Right renal pelvis (tissue), 4 donors: ENCODE results near the gene LRRC28. TPM values are rescaled to one million over a fixed set of nuclear protein-coding genes. Genes with fewer than 3 reads are reported as not detected.
"Not testable (repeated sequence)": the region's sequence is repeated elsewhere in the genome, so short reads cannot be mapped to it uniquely, and the experiment has no call there.

Experiments
- DNase-seq, 4 donors: peaks; one replicate each; pipeline ENCODE4 v3.0.0-alpha.2; 2013; ENCODE audit warnings: low read depth in 4 of 4, low spot score in 3 of 4, missing footprints in 1 of 4
- polyA plus RNA-seq, 4 donors: library from polyadenylated mRNA; unstranded; fragments of 120-200 nt; gene quantifications; one replicate each; pipeline ENCODE4 v1.2.1, GENCODE V29; 2013; ENCODE audit not compliant: insufficient read length in 4 of 4

The LRRC28 gene
- 10 to 100 TPM; 34.5 to 41.2 (median 38.4) TPM for polyA plus RNA-seq

GRCh38 chr15:99250857-99251841 is at the start of gene LRRC28:
TSS of gene LRRC28 (plus strand) at chr15:99251481. CDS start at chr15:99255958, 4,477 bp downstream.
- DNase-seq, result peak; percentile 96 to 99 (median 98)

- no peak for DNase-seq
Measured at GRCh38 chr15:99202176-99202552, 49.1 kb upstream of the LRRC28 start.

- no peak for DNase-seq
Measured at GRCh38 chr15:99207672-99208071, 43.6 kb upstream of the LRRC28 start.

- DNase-seq, result no peak
Measured at GRCh38 chr15:99209326-99209725, 42.0 kb upstream of the LRRC28 start.

GRCh38 chr15:99210334-99210733 is 40.9 kb upstream of the LRRC28 start:
- no peak for DNase-seq

- DNase-seq, result no peak
Measured at GRCh38 chr15:99211926-99212325, 39.4 kb upstream of the LRRC28 start.

- DNase-seq, result no peak
Measured at GRCh38 chr15:99212406-99212805, 38.9 kb upstream of the LRRC28 start.

- peak; percentile 22 to 53 (median 38) for DNase-seq
Measured at GRCh38 chr15:99213187-99213811, 38.0 kb upstream of the LRRC28 start.

- DNase-seq, result no peak
Measured at GRCh38 chr15:99224372-99225214, 26.7 kb upstream of the LRRC28 start.

GRCh38 chr15:99226802-99227201 is 24.5 kb upstream of the LRRC28 start:
- DNase-seq, result no peak

GRCh38 chr15:99228120-99228770 is 23.0 kb upstream of the LRRC28 start:
- no peak for DNase-seq

- DNase-seq, result no peak
Measured at GRCh38 chr15:99230867-99231266, 20.4 kb upstream of the LRRC28 start.

- DNase-seq, result no peak
Measured at GRCh38 chr15:99232740-99233139, 18.5 kb upstream of the LRRC28 start.

- not testable (repeated sequence) for DNase-seq
Measured at GRCh38 chr15:99234160-99234559, 17.1 kb upstream of the LRRC28 start.

GRCh38 chr15:99238849-99239248 is 12.4 kb upstream of the LRRC28 start:
- no peak for DNase-seq

GRCh38 chr15:99239545-99240198 is 11.6 kb upstream of the LRRC28 start:
- no peak for DNase-seq

GRCh38 chr15:99241752-99242151 is 9.5 kb upstream of the LRRC28 start:
- DNase-seq, result no peak

GRCh38 chr15:99244306-99244705 is 7.0 kb upstream of the LRRC28 start:
- DNase-seq, result no peak

- no peak for DNase-seq
Measured at GRCh38 chr15:99247062-99247461, 4.2 kb upstream of the LRRC28 start.
